Measurements from ENCODE around the gene TADA2B.
A peak's percentile ranks its signal among the peaks of the same experiment; 100 is the strongest.
"Not testable (repeated sequence)": the region's sequence is repeated elsewhere in the genome, so short reads cannot be mapped to it uniquely, and the experiment has no call there.

The TADA2B gene

DNA sequence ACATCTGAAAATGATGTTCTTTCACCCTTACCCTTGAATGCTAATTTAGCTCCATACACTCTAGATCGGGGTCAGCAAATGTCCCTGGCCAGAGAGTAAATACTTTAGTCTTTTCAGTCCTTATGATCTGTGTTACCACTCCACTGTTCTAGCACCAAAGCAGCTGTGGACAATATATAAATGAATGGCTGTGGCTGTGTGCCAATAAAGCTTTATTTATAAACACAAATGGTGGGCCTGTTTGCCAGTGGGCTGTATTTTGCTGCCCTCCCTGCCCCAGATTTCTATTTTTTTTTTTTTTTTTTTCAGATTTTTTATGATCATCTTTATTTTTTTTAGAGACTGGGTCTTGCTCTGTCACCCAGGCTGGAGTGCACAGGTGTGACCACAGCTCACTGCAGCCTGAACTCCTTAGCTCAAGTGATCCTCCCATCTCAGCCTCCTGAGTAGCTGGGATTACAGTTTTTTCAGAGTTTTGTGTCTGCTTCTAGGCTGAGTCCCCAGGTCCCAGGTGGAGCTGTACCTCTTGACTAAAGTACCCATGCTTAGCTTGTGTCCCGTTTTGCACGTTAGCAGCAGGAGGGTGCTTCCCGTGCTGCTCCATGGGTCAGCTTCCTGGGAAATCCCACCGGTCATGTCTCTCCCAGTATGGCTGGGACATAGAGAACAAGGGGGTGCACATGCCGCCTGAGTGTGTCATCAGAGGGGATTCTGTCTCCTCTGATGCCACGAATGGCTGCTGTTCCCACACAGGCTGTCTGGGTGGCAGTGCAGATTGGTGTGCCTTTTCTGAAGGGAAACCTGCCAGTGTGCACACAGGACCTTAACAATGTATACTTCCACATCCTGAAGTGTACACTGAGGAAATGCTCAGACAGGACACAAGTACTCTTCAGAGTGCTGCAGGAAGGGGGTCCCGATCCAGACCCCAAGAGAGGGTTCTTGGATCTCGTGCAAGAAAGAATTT lies 40.7 kb downstream of the TADA2B start:
- no peak for DNase-seq

DNA sequence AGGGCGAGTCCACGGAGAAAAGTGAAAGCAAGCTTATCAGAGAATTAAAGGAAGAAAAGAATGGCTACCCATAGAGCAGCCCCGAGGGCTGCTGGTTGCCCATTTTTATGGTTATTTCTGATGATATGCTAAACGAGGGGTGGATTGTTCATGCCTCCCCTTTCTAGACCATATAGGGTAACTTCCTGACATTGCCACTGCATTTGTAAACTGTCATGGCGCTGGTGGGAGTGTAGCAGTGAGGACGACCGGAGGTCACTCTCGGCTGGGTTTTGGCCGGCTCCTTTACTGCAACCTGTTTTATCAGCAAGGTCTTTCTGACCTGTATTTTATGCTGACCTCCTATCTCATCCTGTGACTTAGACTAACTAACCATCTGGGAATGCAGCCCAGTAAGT lies 41.4 kb downstream of the TADA2B start:
- not testable (repeated sequence) for DNase-seq

DNA sequence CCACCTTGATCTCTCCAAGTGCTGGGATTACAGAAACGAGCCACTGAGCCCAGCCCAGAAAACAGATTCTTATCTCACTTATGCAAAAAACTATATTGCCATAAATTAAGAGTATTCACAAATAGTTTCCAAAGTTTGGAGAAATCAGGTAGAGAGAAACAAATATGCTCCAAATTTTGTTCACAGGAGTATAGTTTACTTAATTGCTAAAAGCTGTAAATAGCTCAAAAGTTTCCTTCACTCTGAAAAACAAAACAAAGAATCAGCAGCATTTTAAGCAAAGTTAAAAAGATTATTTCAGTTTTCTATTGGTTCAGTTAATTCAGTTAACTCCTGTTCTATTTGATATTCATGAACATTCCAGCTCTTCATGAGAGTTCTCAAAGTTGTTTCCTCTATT lies 43.2 kb downstream of the TADA2B start:
- DNase-seq = no peak

DNA sequence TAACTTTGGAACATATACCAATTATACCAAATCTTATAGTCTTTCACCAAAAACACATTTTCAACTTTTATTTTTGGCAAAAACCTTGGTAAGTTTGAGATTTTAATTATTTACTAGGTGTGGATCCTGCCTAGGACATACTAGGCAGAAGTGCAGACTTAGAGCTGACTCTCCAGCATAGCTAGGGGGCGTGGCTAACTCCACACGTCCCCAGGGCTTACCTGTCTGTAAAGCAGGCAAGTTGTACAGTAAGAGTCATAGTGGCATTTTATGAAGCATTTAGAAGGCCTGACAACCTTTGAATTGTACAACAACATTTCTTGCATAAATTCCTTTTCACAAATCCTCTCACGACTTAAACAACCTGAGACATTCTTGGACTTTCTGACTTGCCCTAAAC lies 43.9 kb downstream of the TADA2B start:
- DNase-seq = no peak

DNA sequence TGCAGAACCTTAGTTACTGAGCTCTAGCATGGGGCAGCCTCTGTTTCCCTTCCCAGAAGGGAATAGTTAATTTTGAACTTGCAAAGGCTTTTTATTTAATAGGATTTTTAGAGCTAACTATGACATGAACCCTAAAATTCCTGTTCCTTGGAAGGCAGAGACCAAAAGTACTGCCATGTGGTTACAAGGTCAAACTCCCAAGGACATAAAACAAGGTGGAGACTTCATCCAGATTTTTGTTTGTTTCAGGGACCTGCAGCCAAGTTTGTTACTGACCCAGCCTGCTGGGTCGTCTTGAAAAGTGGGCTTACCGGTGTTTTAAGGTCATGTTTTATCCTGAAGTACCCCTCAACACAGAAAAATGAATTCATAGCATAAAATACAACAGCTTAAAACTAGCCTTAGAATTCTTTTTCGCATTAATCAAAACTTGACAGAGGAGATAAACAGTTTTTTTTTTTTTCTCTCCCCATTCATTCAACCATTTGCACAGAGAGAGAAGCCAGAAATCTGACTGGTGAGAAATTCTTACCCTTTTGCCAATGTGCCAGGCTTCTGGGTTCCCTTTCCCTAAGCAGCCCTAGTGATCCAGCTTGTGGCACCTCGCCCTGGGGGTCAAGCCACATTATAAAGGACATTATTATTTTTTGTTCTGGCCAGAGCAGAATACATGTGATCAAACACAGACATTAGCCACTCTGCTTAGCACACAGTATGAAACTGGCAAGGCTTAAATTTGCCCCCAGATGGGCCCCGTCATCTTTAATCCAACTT lies 46.2 kb downstream of the TADA2B start:
- no peak for DNase-seq

DNA sequence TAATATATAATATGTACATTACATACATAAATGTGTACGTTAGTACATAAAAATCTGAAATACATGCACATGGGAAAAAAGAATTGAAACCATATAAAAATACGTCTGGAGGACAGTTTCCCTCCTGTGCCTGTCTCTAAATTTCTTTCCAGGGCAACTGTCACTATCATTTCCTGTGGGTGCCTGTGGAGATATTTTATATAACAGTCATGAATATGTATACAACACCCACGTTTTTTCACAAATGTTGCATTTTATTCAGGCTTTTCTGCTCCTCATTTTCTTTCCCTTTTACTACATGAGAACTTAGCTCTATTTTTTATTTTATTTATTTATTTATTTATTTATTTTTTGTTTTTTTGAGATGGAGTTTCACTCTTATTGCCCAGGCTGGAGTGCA lies 48.9 kb downstream of the TADA2B start:
- DNase-seq = no peak

DNA sequence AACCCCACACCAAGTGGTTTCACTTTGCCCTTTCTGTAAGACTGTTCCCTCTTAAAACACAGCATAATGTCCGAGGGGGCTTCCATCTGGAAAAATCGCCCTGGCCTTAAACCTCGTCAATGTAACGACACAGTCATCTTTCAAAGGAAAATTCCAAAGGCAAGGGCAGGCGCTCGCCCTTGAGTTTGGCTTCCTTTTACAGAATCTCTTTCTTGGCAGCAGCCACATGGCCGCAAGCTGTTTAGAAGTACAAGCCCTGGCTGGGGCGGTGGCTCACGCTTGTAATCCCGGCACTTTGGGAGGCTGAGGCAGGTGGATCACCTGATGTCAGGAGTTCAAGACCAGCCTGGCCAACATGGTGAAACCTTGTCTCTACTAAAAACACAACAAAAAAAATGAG lies 51.7 kb downstream of the TADA2B start:
- DNase-seq = no peak

DNA sequence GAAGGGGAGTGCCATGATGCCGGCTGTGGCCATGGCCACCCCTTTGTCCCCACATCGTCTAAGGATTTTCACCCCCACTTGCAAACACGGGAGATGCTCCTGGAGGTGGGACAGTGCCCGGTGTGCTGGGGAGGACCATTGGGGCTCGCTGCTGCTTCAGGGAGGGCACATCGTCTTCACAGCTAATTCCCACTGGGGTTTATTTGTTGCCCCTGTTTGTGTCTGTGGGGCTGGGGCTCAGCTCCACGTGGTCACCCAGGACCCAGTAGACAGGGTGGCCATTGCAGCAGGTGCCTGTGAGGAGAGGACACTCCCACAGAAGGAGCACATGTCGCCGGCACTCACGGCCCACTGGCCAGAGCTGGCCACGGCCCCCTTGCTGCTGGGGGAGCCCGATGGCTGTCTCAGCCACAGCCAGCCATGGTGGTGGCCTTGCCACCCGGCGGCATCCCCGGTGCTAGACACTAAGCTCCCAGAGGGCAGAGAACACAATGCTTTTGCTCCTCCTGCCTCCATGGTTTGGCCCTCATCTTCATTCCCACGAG lies 52.5 kb downstream of the TADA2B start:
- DNase-seq = no peak

DNA sequence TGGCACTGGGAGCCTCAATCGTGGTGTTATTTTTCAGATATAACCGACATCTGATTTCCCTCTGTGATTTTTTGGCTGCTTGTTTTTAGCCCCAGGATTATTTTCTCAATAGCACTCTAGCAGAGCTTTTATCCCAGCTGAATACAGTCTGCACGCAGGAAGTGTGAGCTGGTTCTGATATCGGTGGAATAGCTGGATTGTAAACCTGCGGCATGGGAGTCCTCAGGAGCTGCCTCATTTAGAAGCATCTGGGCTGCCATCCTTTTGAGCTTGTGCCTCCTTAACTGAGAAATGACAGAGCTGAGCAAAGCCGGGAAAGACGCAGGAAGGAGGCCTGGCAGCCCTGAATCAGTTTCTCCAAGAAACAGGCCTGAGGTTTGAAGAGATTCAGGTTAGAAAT lies 53.1 kb downstream of the TADA2B start:
- no peak for DNase-seq

DNA sequence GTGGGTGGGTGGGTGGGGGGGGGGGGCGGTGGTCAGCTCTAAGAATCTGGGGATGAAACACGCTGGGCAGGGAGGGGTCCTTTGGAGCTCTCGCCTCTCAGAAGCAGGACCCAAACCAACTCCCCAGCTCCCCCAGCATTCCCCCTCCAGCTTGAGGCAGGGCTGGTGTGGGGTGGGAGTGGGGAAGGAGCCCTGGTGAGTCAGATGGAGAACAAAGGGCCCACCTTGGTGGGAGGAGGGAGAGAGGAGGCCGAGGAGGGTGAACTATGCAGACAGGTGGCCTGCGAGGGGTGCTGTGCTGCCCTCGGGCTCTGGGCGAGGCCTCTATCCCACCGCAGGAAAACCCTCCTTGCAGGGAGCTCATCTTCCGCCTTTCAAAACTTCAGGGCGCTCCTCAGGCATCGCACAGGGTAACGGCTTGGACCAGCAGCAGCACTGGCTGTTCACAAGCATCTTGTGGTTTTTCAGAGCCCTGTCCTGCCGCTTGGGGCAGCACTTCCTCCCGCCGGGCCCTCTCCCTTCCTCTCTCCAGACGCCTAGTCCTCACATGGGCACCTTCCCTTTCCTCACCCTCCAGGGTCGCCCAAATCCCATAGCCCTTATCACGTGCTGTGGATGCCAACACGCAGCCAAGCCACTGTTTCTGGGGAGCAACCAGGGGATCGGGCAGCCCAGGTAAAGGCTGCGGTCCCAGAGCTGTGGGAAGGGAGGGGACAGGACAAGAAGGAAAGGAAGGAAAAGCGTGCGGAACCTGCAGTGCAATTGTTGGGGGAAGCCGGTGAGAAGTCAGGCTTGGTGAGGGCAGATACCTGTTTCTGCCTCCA lies 58.7 kb downstream of the TADA2B start:
- peak; percentile 71 for DNase-seq

DNA sequence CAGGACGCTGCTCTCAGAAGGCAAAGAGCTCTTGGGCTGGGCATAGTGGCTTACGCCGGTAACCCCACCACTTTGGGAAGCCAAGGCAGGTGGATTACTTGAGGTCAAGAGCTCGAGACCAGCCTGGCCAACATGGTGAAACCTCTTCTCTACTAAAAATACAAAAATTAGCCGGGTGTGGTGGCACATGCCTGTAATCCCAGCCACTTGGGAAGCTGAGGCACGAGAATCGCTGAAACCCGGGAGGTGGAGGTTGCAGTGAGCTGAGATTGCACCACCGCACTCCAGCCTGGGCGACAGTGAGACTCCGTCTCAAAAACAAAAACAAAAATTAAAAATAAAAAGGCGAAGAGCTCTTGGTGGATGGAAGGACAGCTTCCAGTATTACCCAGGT lies 59.3 kb downstream of the TADA2B start:
- not testable (repeated sequence) for DNase-seq

DNA sequence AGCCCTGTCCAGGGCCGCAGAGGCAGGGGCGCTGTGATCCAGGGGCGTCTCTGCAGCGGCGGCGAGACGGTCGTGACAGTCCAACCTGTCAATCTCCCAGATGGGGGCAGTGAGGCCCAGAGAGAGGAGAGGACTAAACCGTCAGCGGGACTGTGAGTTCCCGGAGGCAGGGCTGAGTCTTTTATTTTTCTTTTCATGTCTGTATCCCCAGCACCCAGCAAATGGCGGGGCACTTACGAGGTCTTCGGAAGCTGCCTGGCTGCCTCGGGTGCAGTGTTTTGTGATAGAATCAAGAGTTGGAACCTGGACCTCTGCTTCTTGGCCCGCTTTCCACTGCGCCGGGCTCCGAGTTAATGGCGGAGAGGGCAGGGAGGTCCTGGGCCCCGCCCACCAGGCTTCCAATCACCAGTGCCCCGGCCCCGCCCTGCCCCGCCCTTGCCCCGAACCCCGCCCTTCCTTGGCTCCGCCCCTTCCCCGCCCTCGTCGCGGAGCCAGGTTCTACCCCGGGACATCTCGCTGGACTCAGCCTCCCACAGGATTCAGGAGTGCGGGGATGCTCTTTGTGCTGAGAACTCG lies 59.9 kb downstream of the TADA2B start:
- DNase-seq = peak; percentile 74 to 85

DNA sequence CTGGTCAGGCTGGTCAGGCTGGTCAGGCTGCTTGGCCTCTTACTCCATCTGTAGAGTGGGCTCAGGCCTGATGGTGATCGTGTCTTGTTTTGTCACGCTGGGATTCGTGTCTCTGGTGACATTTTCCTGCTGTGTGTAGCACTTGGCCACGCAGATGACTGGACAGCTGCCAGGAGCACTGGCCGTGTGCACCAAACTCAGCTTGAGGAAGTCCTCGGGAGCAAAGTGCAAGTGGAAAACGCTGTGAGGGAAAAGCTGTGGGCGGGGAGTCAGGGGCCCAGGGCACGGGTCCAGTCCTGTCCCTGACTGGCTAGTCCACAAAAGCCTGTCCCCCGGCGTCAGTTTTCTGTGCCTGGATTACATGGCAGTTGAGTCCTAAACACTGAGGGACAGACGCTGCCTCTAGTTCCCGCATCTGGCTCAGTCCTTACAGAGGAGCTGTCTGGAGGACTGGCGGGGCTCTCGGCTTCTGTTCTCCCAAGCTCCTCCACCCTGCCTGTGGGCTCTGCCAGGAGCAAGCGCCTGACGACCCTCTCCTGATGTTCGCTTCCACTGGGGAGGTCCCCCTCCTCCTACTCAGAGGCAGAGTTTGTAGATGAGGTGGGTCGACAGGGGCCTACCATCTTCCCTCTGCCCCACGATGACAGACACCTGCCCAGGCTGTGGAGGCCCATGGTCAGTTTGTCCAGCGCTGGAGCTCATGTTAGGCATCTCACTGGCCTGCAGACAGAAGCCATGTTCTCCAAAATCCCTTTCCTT lies 60.6 kb downstream of the TADA2B start:
- DNase-seq = peak; percentile 69 to 79

DNA sequence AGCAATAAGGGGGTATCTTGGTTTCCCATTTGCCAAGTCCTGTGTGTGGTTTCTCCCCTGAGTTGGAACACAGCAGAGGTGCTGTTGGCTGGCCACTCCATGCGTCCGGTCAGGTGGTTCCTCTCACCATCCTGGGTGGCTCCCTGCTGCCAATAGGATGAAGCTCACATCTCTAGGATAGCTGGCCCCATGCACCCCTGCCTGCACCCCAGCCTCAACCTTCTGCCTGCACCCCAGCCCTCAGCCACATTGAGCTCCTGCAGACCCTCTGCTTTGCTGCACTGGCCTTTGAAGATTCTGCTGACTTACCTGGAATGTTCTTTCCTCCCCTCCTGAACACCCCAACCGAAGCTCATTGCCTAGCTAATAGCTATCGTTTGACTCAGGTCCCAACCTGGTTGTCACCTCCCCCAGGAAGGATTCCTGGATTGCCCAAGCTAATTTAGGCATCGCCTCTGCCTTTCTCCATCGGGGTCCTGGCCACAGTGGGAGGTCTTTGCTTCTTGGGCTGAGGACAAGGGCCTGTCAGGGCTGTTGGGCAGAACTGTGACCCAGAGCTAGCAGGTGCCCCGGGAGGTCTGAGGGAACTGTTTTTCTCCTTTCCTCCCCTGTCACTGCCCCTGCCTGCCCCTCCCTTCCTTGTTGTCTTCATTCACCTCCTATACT lies 61.3 kb downstream of the TADA2B start:
- no peak for DNase-seq

DNA sequence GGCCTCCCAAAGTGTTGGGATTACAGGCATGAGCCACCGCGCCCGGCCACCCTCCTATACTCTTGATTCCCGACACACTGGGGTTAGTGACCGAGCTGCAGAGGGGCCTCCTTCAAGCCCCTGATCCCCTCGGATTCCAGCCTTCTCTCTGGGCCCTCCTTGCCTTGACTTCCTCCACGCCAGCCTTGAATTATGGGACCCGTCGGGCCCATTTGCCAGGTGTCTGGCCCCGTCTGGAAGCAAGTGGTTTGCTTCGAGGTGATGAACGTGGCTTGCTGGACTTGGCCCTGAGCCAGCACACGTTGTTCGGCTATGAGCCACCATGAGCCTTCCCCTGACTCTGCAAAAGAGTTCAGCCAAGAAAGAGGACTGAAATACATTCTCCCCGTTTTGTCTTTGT lies 62.1 kb downstream of the TADA2B start:
- no peak for DNase-seq

DNA sequence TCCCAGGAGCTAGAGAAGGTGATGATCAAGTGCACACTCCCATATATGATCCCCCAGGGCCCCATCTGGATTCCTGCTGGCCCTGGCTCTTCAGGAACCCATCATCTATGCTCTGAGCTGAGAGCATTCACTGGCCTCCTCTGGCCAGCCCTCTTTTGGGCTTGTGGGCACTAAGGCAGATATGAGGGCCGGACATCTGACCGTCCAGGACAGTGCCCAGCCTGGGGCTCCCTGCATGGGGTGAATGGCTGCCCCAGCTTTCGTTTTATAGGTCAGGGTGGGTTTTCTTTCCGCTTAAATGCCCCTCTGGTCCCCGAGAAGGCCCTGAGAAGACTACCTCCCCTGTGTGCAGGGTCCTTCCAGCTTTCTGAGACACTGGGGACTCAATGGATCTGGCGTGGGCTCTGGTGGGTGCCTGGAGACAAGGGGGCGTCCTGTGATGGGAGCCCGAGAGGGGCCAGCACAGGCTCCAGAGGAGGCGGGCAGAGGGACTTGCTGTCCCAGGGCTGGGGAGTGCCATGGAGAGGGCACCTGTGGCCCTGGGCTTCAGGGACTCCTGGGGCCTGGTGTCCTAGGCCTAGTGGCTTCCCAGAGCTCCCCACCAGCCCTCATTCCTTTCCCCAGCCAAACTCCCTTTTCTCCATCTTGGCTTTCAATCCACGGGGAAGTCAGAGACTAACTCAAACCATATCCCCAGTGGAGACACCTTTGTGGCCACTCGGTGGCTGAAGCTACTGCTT lies 64.2 kb downstream of the TADA2B start:
- DNase-seq = no peak

Data from inflammatory macrophage (primary cell).